ENCODE measurements around the gene RAB9B. TPM values are rescaled to one million over a fixed set of nuclear protein-coding genes. Genes with fewer than 3 reads are reported as not detected.

The RAB9B gene
- total RNA-seq, 4 donors from 2014 or later, result 0.23 to 3.8 (median 0.35) TPM; not detected in 1

DNA sequence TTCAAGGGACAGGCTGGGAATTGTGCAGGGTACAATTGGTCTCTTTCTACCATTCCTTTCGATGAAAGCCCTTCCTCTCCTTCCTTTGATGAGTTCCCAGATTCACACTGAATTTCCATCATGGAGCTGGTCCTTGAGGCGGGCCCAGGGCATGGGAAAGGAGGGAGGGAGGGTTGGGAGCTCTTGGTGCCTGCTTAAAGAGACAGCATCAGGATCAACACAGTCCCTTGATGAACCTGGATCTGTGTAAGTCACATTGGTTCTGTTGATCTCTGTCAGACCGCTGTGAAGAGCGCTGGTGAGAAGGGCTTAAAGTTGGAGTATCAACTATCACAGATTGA lies 51.0 kb downstream of the RAB9B start:
- no peaks in the 10 kb centered on the region for H3K4me1 ChIP-seq
- 76 to 100% methylated on average over 3 to 4 of the region's 4 CpGs for WGBS, 2 donors
- H3K4me3 ChIP-seq, result no peak overlapping the region
- no peak for DNase-seq
- no peaks in the 10 kb centered on the region for H3K27me3 ChIP-seq
- intact Hi-C loops (cut with DNase I), result no loop called here
- no peak overlapping the region for H3K27ac ChIP-seq
- H3K9me3 ChIP-seq, result no peaks in the 10 kb centered on the region
- no peaks in the 10 kb centered on the region for H3K36me3 ChIP-seq
- TF ChIP-seq, protein P1, sequence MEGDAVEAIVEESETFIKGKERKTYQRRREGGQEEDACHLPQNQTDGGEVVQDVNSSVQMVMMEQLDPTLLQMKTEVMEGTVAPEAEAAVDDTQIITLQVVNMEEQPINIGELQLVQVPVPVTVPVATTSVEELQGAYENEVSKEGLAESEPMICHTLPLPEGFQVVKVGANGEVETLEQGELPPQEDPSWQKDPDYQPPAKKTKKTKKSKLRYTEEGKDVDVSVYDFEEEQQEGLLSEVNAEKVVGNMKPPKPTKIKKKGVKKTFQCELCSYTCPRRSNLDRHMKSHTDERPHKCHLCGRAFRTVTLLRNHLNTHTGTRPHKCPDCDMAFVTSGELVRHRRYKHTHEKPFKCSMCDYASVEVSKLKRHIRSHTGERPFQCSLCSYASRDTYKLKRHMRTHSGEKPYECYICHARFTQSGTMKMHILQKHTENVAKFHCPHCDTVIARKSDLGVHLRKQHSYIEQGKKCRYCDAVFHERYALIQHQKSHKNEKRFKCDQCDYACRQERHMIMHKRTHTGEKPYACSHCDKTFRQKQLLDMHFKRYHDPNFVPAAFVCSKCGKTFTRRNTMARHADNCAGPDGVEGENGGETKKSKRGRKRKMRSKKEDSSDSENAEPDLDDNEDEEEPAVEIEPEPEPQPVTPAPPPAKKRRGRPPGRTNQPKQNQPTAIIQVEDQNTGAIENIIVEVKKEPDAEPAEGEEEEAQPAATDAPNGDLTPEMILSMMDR (IDR thresholded peaks at IDR 0.05), result no peak
- no peak for TF ChIP-seq POLR2A (IDR thresholded peaks at IDR 0.05)

DNA sequence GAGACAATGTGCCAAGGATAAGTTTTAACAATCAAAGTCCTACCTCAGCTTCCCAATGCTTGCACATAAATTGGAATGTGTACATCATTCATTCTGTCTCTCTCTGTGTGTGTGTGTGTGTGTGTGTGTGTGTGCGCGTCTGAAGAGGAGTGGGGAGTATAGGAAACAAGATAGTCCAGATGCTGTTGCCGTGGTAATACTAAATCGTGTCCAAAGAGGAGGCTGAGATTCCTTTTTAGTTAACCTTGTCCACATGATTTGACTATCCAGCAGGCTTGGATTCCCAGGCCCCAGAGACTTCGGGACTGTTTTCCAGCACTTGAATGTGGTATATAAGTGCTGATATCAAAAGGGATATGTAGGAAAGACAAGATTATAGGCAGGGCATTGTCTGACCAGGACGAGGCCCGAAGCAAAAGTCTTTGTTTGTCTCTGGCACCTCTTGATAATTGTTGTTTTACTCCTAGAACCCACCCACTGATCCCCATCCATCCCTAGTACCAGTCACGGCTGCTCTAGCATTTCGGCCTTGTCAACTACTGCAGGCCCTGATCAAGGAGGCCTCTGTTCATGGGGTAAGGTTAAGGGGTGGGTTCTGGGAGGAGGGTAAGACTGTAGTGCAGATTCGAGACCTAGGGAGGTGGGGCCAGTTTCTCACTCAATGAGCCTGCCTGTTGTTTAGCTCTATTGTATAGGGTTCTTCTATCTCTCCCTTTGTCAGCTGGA lies 51.6 kb downstream of the RAB9B start:
- no peak for DNase-seq
- Histone ChIP-seq H3K4me1 (no peaks in the 10 kb centered on the region), H3K27me3 (no peaks in the 10 kb centered on the region), H3K9me3 (no peaks in the 10 kb centered on the region), H3K27ac (no peak overlapping the region), H3K36me3 (no peaks in the 10 kb centered on the region), H3K4me3 (no peak overlapping the region)
- WGBS, 2 donors, result 67 to 88% methylated on average over 6 to 10 of the region's 10 CpGs
- intact Hi-C loops (cut with DNase I), result no loop called here
- TF ChIP-seq, protein P1 (IDR thresholded peaks at IDR 0.05), result no peak
- TF ChIP-seq POLR2A (IDR thresholded peaks at IDR 0.05), result no peak

DNA sequence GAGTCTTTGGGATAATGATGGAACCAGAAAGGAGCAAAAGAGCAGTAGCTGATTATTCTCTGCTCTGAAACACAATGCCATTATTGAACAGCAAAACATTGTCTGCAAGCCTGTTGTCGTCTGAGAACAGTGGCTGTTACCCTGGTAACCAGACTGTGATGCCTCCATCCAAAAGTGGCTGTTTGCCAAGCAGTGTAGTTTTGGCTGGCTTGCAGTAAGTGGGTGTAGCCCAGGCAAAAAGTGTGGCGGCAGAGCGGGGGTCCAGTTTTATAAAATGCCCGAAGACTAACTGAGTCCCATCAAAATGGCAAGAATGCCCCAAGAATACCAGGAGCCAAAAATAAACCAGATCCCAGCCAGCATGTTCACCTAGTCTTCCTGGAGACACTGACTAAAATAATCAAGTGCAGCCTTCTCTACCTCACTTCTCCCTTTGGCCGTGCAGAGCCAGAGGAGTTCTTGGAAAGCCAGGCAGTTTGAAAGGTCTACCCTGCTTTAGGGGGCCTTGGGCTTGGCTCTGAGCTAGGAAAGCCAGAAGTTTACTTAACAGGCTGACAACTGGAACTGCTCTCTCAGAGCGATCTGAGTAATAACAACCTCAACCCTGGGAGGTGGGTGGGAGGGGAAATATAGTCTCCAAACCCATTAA lies 52.8 kb downstream of the RAB9B start:
- Histone ChIP-seq H3K36me3 (no peaks in the 10 kb centered on the region), H3K9me3 (no peaks in the 10 kb centered on the region), H3K27me3 (no peaks in the 10 kb centered on the region), H3K4me1 (no peaks in the 10 kb centered on the region), H3K27ac (no peak overlapping the region), H3K4me3 (no peak overlapping the region)
- no peak for DNase-seq
- TF ChIP-seq POLR2A (IDR thresholded peaks at IDR 0.05), result no peak
- TF ChIP-seq, protein P1 (IDR thresholded peaks at IDR 0.05), result no peak
- WGBS, 2 donors, result 31 to 60% methylated on average over 2 of the region's 6 CpGs
- intact Hi-C loops (cut with DNase I), result loop anchor here (10.0 kb wide), 1 partner anchor 84 kb away; no protein-coding TSS in a partner anchor

DNA sequence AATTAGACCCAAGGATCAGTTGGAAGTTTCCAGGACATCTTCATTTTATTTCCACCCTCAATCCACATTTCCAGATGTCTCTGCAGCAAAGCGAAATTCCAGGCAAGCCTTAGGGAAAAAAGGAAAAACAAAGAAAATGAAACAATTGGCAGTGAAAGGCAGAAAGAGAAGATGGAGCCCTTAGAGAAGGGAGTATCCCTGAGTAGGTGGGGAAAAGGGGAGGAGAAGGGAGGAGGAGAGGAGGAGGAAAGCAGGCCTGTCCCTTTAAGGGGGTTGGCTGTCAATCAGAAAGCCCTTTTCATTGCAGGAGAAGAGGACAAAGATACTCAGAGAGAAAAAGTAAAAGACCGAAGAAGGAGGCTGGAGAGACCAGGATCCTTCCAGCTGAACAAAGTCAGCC lies 55.5 kb downstream of the RAB9B start, which contains the start of gene PLP1:
Gene PLP1 (plus strand): TSS at position 295 of the 400 bp plus-strand sequence. CDS start 156 bp downstream, outside the sequence.
- no peak within 1 kb of the TSS for H3K4me3 ChIP-seq
- H3K27me3 ChIP-seq, result no peaks in the 10 kb centered on the region
- intact Hi-C loops (cut with DNase I), result loop anchor here (10.0 kb wide), 1 partner anchor 82 kb away; no protein-coding TSS in a partner anchor
- H3K36me3 ChIP-seq, result no peaks in the 10 kb centered on the region
- no peaks in the 10 kb centered on the region for H3K4me1 ChIP-seq
- TF ChIP-seq, protein P1 (IDR thresholded peaks at IDR 0.05), result no peak
- TF ChIP-seq POLR2A (IDR thresholded peaks at IDR 0.05), result no peak
- DNase-seq, result no peak
- H3K9me3 ChIP-seq, result no peaks in the 10 kb centered on the region
- no peak within 1 kb of the TSS for H3K27ac ChIP-seq
- 70 to 80% methylated on average over 1 to 2 of the region's 2 CpGs for WGBS, 2 donors

DNA sequence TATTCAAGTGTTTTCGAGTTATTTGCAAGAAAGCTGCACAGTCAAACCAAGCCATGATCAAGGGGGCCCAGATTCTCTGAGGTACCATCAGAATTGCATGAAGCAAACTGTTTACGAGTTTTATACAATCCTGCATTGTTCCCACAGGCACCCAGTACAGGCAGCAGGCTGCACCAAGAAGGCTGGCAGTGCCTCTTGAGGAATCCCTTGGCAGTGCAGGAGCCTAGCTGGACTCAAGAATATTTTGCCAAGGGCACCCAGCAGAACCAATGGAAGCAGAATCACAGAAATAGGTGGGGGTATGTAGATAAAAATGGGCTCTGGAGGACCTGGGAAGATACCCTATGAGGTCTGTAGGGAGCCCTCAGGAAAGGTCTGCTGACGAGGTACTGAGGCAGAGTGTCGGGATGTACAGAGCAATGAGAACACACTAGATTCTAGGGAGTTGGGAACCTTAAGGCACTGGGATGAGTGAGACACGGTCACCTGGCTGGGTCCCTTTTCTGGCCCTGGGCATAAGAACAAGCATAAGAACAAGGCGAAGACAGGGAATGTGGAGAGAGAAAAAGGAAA lies 57.9 kb downstream of the RAB9B start:
- TF ChIP-seq, protein P1 (IDR thresholded peaks at IDR 0.05), result peak in 4 of 6 experiments; percentile 26 to 48 (median 34)
- no peak for TF ChIP-seq POLR2A (IDR thresholded peaks at IDR 0.05)
- H3K9me3 ChIP-seq, result no peaks in the 10 kb centered on the region
- no peak for DNase-seq

More for the DNA sequence above, 57.9 kb downstream of the RAB9B start:
- WGBS, 2 donors, result 54 to 71% methylated on average over 4 to 6 of the region's 6 CpGs
- no peaks in the 10 kb centered on the region for H3K36me3 ChIP-seq
- H3K27me3 ChIP-seq, result no peaks in the 10 kb centered on the region
- H3K27ac ChIP-seq, result no peak overlapping the region
- intact Hi-C loops (cut with DNase I), result loop anchor here (10.0 kb wide), 1 partner anchor 79 kb away; no protein-coding TSS in a partner anchor
- no peaks in the 10 kb centered on the region for H3K4me1 ChIP-seq
- H3K4me3 ChIP-seq, result no peak overlapping the region
